ENCODE results near the gene CCDC3. TPM values are rescaled to one million over a fixed set of nuclear protein-coding genes. Genes with fewer than 3 reads are reported as not detected.

Gene CCDC3
- total and polyA plus RNA-seq, 2 of the 8 experiments (the other 6 are each of a cell fraction or from before 2014, with no cell fraction given), result 3.4 to 3.7 TPM

- Histone ChIP-seq H3K79me1 (ENCODE audit: low read depth, low read length) (no peaks in the 10 kb centered on the region), H2BK15ac (ENCODE audit: low read length) (no peak overlapping the region), H3K9me3 (ENCODE audit: insufficient read depth in 2 of 2, low read depth in 1 of 2, low read length in 1 of 2) (0 out of 4 replicates have a peak, but pooled peaks cover 0 to 2% of the 10 kb centered on the region in 2 experiments), H3K79me2 (ENCODE audit: control insufficient read depth in 1 of 2, insufficient read depth in 2 of 2, low read length in 2 of 2) (no peaks in the 10 kb centered on the region), H3K36me3 (ENCODE audit: control insufficient read depth in 2 of 4, insufficient read depth in 4 of 4, low read length in 3 of 4) (no peaks in the 10 kb centered on the region), H3K56ac (replicated peaks; ENCODE audit: insufficient read length, low read depth, low read length) (no peak overlapping the region), H3K9ac (replicated peaks in 1 of 4; ENCODE audit: extremely low read depth in 1 of 4, low read depth in 3 of 4, low read length in 3 of 4) (no peak overlapping the region), H3K18ac (ENCODE audit: extremely low read depth, low read length) (no peak overlapping the region), H3K4me1 (replicated peaks in 1 of 4; ENCODE audit: control insufficient read depth in 3 of 4, insufficient read depth in 4 of 4, low read length in 3 of 4) (no peaks in the 10 kb centered on the region), H3K4me3 (ENCODE audit: extremely low read depth in 1 of 4, insufficient read depth in 2 of 4, low read depth in 3 of 4, low read length in 4 of 4) (no peak overlapping the region), H3K23me2 (ENCODE audit: low read depth, low read length) (no peaks in the 10 kb centered on the region), H2AK5ac (ENCODE audit: low read depth, low read length) (no peak overlapping the region), H3K4me2 (ENCODE audit: insufficient read depth in 1 of 2, low read depth in 2 of 2, low read length in 2 of 2) (no peak overlapping the region), H4K20me1 (replicated peaks in 1 of 2; ENCODE audit: control insufficient read depth in 1 of 2, insufficient read depth in 2 of 2, low read length in 2 of 2) (no peaks in the 10 kb centered on the region), H2BK120ac (replicated peaks; ENCODE audit: low read depth, low read length) (no peak overlapping the region), H2BK20ac (ENCODE audit: low read length) (no peak overlapping the region), H3K27me3 (replicated peaks in 1 of 4; ENCODE audit: control insufficient read depth in 3 of 4, extremely low read depth in 1 of 4, insufficient read depth in 3 of 4, low read length in 3 of 4) (no peaks in the 10 kb centered on the region), H4K8ac (ENCODE audit: extremely low read depth, insufficient read depth, low read length) (no peak overlapping the region), H2BK5ac (ENCODE audit: low read depth, low read length) (no peak overlapping the region), H2BK12ac (ENCODE audit: low read depth, low read length) (no peak overlapping the region), H3K14ac (ENCODE audit: insufficient read length) (no peak overlapping the region), H2AFZ (ENCODE audit: low read length) (no peak overlapping the region), H3K27ac (ENCODE audit: low read depth, low read length) (no peak overlapping the region), H4K5ac (ENCODE audit: insufficient read length, low read depth, low read length) (no peak overlapping the region), H3K23ac (ENCODE audit: insufficient read length) (no peak overlapping the region), H3K4ac (replicated peaks; ENCODE audit: insufficient read length, low read depth, low read length) (no peak overlapping the region), H4K91ac (replicated peaks; ENCODE audit: insufficient read length, low read length) (no peak overlapping the region)
- ChIA-PET POLR2A (ENCODE audit: partially characterized antibody) (no interaction called here), CTCF (ENCODE audit: partially characterized antibody) (interaction anchor here (0.5 to 1.4 kb wide), 5 partner anchors 8 to 662 kb away, joined by 3 to 5 read pairs (median 3); no protein-coding TSS in a partner anchor)
- no peak for FAIRE-seq
- WGBS, 2 experiments (ENCODE audit: extremely low coverage in 1 of 2, insufficient coverage in 1 of 2, insufficient read length in 1 of 2, insufficient replicate concordance in 2 of 2, low coverage in 1 of 2, low lambda C conversion rate in 2 of 2, missing lambda C conversion rate in 1 of 2), result 89% methylated on average over 2 of the region's 2 CpGs; no CpG with 5 or more reads in 1 of the 2 experiments
- no peak for DNase-seq (ENCODE audit: low read depth in 1 of 2, low spot score in 2 of 2)
- TF ChIP-seq EP300 (IDR thresholded peaks at IDR 0.05; ENCODE audit: borderline replicate concordance in 1 of 2, low read depth in 2 of 2, low read length in 2 of 2), result no peak
- TF ChIP-seq GABPA (IDR thresholded peaks at IDR 0.05; ENCODE audit: borderline replicate concordance, insufficient read depth, low read length), result no peak
- TF ChIP-seq KDM4A (IDR thresholded peaks at IDR 0.05; ENCODE audit: low read depth, low read length, severe bottlenecking), result no peak
- no peak for TF ChIP-seq SIN3A (conservative IDR thresholded peaks at IDR 0.05 in 1 of 2, IDR thresholded peaks at IDR 0.05 in 1 of 2; ENCODE audit: low read depth in 1 of 2, low read length in 2 of 2)
- TF ChIP-seq ASH2L (IDR thresholded peaks at IDR 0.05; ENCODE audit: low read length), result no peak
- TF ChIP-seq, protein P1, sequence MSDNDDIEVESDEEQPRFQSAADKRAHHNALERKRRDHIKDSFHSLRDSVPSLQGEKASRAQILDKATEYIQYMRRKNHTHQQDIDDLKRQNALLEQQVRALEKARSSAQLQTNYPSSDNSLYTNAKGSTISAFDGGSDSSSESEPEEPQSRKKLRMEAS (IDR thresholded peaks at IDR 0.05), result no peak
- no peak for TF ChIP-seq SRF (IDR thresholded peaks at IDR 0.05; ENCODE audit: low read depth, low read length)
- no peak for TF ChIP-seq JUN (IDR thresholded peaks at IDR 0.05; ENCODE audit: low read depth, low read length)
- TF ChIP-seq ZNF274 (IDR thresholded peaks at IDR 0.05; ENCODE audit: borderline replicate concordance, extremely low read depth, low read length), result no peak
- no peak for TF ChIP-seq YY1 (IDR thresholded peaks at IDR 0.05; ENCODE audit: low read depth, low read length)
These were observed 72.1 kb downstream of the CCDC3 start for GRCh38 chr10:12929381-12929780.

Measured in H1 (cell line).